Right cardiac atrium (tissue), 5 donors: ENCODE measurements around the gene LASP1. TPM values are rescaled to one million over a fixed set of nuclear protein-coding genes. Genes with fewer than 3 reads are reported as not detected.
A peak's percentile ranks its signal among the peaks of the same experiment; 100 is the strongest.
"Not testable (repeated sequence)": the region's sequence is repeated elsewhere in the genome, so short reads cannot be mapped to it uniquely, and the experiment has no call there.

Experiments
- ATAC-seq, 2 donors: fragments of 200-7000 bp; cut with Tn5 transposase; one replicate each; pipeline versions ENCODE4 v1.8.0 to v1.9.1; 2020; ENCODE audit warnings: moderate library complexity in 2 of 2, mild to moderate bottlenecking in 1 of 2
- DNase-seq, 3 donors: peaks; one replicate each; pipeline ENCODE4 v3.0.0-alpha.2; 2020
- H3K27ac ChIP-seq: one replicate; pipeline ENCODE4 v1.5.1; 2013; ENCODE audit warnings: mild to moderate bottlenecking, low read length, control low read depth, moderate library complexity
- H3K27me3 ChIP-seq: one replicate; pipeline ENCODE4 v1.6.1; 2013; ENCODE audit not compliant: control insufficient read depth, insufficient read depth
- H3K4me1 ChIP-seq: one replicate; pipeline ENCODE4 v1.6.1; 2013; ENCODE audit warnings: low read length; ENCODE audit not compliant: control insufficient read depth, insufficient read depth
- H3K4me3 ChIP-seq: one replicate; pipeline ENCODE4 v1.5.1; 2013; ENCODE audit warnings: low read length, control low read depth
- H3K9me3 ChIP-seq: one replicate; pipeline ENCODE4 v1.6.1; 2013; ENCODE audit warnings: low read length; ENCODE audit not compliant: control insufficient read depth
- whole genome bisulfite sequencing: extraction: QIAGEN DNeasy Blood & Tissue Kit; methylation state at CpG from one replicate; pipeline ENCODE4 v1.1.7; 2013; 5-methylcytosine and 5-hydroxymethylcytosine counted together
- intact Hi-C, 4 donors: fragments of 100-400 bp; cut with DNase I; formaldehyde crosslinking; loops; one replicate each; pipeline versions ENCODE4 v1.11.0 to v1.14.0; 2022 to 2023
- polyA plus RNA-seq: library from polyadenylated mRNA; stranded (reverse); fragments of 200-250 nt; gene quantifications from one replicate; pipeline ENCODE4 v1.2.3, GENCODE V29; 2013
- total RNA-seq, 4 donors: library from RNA; stranded (reverse); fragmentation: NEBNext Ultra II Directional; extraction: Animal tissue kit (Norgen Biotek cat#: 25700); gene quantifications; one replicate each; pipeline ENCODE4 v1.2.1, GENCODE V29; 2021
- donor health status: healthy with polysubstance abuse.
- donor health status: DM: no; HTN: yes; CAD: no.
- donor health status: DM: no; HTN: no; CAD: no.
- donor health status: DM: no; HTN: yes; CAD: no; lungs with severe emphysema.
- donor health status: DM: yes; HTN: yes; CAD: no.

LASP1 gene
- total and polyA plus RNA-seq, 5 donors: 23.8 to 39.6 (median 34.8) TPM

DNA sequence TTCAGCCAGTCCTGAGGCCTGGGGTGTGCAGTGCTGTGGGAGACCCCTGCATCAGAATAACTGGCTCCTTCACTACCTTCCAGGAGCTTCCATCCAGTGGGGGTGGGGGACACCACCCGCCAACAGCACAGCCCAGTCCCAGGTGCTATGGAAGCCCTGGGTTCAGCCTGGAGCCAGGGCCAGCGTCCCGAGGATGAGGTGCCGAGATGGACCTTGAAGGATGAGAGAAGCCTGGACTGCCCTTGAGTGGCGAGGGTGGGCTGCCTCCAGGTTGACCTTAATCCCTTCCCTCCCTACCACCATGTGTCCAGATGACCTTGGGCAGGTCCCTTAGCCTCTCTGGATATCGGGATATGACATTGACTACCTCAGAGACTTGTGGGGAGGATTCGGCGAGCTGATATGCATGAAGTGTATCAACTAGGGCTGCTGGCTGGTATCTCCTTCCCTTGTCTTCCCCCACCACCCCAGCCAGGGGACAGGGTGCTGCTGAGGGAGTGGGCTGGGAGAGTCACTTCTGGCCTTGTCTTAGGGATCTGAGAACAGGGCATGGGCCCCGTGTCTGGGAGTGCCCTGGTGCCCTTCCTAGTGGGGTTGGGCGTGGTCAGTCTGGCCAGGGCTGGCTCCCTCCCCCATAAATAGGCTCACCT is 41.3 kb downstream of the LASP1 start:
- ATAC-seq (no peak), DNase-seq (peak in 2 of 3 donors; percentile 18 to 41)
- 81% methylated on average over 10 of the region's 10 CpGs for WGBS
- Histone ChIP-seq H3K9me3 (no peaks in the 10 kb centered on the region), H3K27ac (no peak overlapping the region), H3K4me1 (peaks cover 15% of the 10 kb centered on the region), H3K4me3 (no peak overlapping the region), H3K27me3 (no peaks in the 10 kb centered on the region)
- intact Hi-C loops: no loop called here

DNA sequence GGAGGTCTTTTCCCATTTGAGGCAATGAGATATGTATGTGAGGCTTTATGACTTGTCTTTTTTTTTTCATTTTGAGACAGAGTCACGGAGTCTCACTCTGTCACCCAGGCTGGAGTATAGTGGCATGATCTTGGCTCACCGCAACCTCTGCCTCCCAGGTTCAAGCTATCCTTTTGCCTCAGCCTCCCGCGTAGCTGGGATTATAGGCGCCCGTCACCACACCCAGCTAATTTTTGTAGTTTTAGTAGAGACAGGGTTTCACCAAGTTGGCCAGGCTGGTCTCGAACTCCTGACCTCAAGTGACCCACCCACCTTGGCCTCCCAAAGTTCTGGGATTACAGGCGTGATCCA is 41.8 kb downstream of the LASP1 start:
- H3K9me3 ChIP-seq, H3K27ac ChIP-seq, ATAC-seq, H3K4me3 ChIP-seq, H3K27me3 ChIP-seq, intact Hi-C loops: not testable (repeated sequence)
- DNase-seq: peak in 2 of 3 donors; percentile 6 to 14
- 92% methylated on average over 8 of the region's 8 CpGs for WGBS
- peaks cover 13% of the 10 kb centered on the region for H3K4me1 ChIP-seq

DNA sequence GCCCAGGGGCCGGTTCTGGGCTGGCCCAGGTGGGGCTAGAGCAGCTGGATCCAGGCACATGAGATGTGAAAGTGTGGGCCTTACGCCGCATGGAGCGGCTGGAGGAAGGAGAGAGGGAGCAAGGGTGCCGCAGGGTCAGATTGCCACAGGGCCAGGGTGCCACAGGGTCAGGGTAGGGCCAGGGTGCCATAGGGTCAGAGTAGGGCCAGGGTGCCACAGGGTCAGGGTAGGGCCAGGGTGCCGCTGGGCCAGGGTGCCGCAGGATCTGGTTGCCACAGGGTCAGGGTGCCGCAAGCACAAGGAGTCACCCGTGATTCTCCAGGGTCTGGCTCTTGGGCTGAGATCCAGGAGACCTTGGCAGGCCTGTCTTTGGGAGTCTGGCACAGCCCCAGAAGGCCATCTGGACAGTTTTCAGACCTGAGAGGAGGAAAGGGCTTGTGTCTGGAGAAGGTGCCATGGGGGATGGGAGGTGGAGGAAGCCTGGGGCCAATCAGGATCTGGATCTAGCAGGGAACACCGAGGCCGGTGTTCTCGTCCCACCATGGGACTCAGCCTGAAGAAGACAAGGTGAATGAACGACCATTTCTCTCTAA is 42.5 kb downstream of the LASP1 start:
- ATAC-seq: peak; percentile 35 to 52
- Histone ChIP-seq H3K27me3 (no peaks in the 10 kb centered on the region), H3K4me1 (peaks cover 11% of the 10 kb centered on the region), H3K9me3 (no peaks in the 10 kb centered on the region), H3K4me3 (no peak overlapping the region), H3K27ac (no peak overlapping the region)
- DNase-seq: peak; percentile 77 to 88 (median 85)
- intact Hi-C loops: no loop called here
- 45% methylated on average over 13 of the region's 13 CpGs for WGBS

DNA sequence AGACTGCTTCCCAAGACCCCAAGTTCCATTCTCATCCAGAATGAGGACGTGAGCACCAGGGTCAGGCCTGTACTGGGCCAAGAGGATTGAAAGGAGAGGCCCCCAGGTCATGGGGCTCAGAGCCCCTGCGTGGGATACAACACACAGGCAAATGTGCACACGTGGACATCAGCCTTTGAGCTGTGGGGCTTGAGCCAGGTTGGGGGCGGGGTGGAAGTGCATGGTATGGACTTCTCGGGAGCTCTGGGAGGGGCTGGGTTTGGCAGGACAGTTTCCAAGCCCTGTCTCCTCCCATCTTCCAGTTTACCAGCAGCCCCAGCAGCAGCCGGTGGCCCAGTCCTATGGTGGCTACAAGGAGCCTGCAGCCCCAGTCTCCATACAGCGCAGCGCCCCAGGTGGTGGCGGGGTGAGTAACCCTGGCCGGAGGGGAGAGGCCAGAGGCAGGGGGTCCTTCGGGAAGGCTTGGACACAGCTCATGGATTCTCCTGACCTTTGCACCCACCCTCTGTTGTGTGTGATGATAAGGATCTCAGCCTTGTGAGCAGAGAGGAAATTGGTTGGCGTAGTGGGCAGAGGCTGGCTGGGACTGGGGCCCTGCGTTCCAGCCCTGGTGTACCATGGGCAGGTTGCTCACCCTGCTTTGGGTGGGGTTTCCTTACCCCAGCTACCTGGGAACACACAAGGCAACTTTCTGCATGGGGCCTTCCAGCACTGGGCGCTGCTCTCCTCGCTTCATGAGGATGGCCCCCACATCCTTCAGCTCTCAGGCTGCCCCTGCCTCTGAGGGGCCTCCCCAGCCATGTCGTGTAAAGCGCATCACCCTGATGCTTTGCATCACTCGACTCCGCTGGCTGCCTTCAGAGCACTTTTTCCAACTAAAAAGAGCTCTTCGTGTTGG is 45.1 kb downstream of the LASP1 start:
- ATAC-seq: no peak
- no peaks in the 10 kb centered on the region for H3K9me3 ChIP-seq
- H3K4me3 ChIP-seq: no peak overlapping the region
- 80% methylated on average over 20 of the region's 20 CpGs for WGBS
- peak in 2 of 3 donors; percentile 48 to 60 for DNase-seq
- H3K4me1 ChIP-seq: peaks cover 9% of the 10 kb centered on the region
- H3K27ac ChIP-seq: no peak overlapping the region
- intact Hi-C loops: no loop called here
- no peaks in the 10 kb centered on the region for H3K27me3 ChIP-seq

DNA sequence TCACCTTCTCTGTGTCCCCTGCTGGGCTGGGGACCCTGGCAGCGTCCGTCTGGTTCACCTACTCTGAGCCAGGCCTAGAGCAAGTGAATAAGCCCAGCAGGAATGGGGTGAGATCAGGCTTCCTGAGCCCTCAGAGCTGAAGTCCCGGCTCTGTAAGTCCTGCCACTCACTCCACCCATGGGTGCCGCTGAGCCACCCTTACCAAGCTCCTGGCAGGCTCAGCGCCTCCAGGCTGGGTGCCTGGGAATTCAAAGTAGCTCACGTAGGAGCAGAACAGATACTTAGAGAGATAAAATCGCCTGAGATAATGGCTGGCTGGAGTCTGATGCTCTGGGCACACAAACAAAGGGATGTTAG is 45.8 kb downstream of the LASP1 start:
- no peaks in the 10 kb centered on the region for H3K27me3 ChIP-seq
- WGBS: 87% methylated on average over 7 of the region's 7 CpGs
- DNase-seq (peak in 2 of 3 donors; percentile 14 to 30), ATAC-seq (no peak)
- intact Hi-C loops: no loop called here
- H3K27ac ChIP-seq: no peak overlapping the region
- no peaks in the 10 kb centered on the region for H3K9me3 ChIP-seq
- peaks cover 11% of the 10 kb centered on the region for H3K4me1 ChIP-seq
- H3K4me3 ChIP-seq: no peak overlapping the region

DNA sequence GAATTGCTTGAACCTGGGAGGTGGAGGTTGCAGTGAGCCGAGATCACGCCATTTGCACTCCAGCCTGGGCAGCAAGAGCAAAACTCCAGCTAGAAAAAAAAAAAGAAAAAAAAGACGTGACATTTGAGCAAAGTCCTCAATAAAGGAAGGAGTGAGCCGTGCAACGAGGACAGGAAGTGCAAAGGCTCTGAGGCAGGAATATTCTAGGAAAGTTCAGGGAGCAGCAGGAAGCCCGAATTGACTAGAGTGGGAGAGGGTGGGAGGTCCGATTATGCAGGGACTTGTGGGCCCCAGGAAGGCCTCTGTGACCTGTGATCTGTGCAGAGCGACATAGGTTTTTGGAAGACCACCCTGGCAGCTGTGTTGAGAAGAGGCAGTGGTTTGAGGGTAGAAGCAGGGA is 46.9 kb downstream of the LASP1 start:
- DNase-seq: peak in 1 of 3 donors; percentile 13

DNA sequence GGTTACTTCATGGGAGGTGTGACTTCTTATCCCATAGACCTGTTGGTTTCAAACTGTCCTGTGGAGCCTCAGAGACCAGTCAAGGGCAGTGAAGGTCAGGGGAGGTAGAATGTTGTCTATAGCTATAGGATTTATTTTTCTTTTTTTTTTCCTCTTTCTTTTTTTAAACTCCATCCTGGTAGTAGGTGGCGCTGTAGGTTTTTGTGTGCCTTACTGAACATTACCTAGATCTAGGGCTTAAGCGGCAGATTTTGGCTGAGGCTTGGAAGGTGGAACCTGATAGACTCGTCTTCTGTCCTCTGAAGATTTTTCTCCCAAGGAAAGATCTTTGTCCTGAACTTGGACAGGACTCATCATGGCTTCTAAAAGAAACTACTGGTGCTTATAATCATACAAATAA is 47.4 kb downstream of the LASP1 start:
- intact Hi-C loops: no loop called here
- peaks cover 19% of the 10 kb centered on the region for H3K4me1 ChIP-seq
- DNase-seq (no peak), ATAC-seq (no peak)
- H3K4me3 ChIP-seq: no peak overlapping the region
- H3K27me3 ChIP-seq: no peaks in the 10 kb centered on the region
- 95% methylated on average over 3 of the region's 3 CpGs for WGBS
- H3K9me3 ChIP-seq: no peaks in the 10 kb centered on the region
- H3K27ac ChIP-seq: no peak overlapping the region

More for the DNA sequence above, 46.9 kb downstream of the LASP1 start:
- H3K4me3 ChIP-seq: no peak overlapping the region
- H3K27me3 ChIP-seq: no peaks in the 10 kb centered on the region
- H3K27ac ChIP-seq: no peak overlapping the region
- peaks cover 18% of the 10 kb centered on the region for H3K4me1 ChIP-seq
- no peak for ATAC-seq
- intact Hi-C loops: no loop called here
- H3K9me3 ChIP-seq: no peaks in the 10 kb centered on the region
- 73% methylated on average over 8 of the region's 8 CpGs for WGBS

DNA sequence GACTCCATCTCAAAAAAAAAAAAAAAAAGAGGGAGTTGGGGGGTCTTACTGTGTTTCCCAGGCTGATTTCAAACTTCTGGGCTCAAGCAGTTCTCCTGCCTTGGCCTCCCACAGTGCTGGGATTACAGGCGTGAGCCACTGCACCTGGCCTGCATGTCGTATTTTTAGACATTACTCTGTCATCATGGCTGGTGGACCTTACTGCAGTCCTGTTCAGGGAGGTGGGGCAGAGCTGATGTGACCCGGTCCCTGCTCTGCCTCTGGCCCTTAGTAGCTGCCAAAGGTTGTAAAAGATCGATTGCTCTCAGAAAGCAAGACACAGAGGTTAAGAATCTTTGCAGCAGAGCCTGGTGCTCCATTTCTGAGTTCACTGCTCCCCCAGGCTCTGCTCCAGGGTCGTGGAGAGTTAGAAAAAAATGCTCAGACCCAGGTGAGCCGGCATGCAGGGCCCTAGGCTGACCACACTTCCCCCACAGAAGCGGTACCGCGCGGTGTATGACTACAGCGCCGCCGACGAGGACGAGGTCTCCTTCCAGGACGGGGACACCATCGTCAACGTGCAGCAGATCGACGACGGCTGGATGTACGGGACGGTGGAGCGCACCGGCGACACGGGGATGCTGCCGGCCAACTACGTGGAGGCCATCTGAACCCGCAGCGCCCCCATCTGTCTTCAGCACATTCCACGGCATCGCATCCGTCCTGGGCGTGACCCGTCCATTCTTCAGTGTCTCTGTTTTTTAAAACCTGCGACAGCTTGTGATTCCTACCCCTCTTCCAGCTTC is 48.5 kb downstream of the LASP1 start:
- peak in 2 of 3 donors; percentile 45 to 56 for DNase-seq
- intact Hi-C loops: no loop called here
- H3K27ac ChIP-seq: no peak overlapping the region

DNA sequence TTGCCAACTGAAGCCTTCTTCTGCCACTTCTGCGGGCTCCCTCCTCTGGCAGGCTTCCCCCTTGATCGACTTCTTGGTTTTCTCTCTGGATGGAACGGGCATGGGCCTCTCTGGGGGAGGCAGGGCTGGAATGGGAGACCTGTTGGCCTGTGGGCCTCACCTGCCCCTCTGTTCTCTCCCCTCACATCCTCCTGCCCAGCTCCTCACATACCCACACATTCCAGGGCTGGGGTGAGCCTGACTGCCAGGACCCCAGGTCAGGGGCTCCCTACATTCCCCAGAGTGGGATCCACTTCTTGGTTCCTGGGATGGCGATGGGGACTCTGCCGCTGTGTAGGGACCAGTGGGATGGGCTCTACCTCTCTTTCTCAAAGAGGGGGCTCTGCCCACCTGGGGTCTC is 49.1 kb downstream of the LASP1 start:
- Histone ChIP-seq H3K4me1 (peaks cover 20% of the 10 kb centered on the region), H3K27ac (no peak overlapping the region)
- ATAC-seq: no peak

More for the DNA sequence above, 48.5 kb downstream of the LASP1 start:
- ATAC-seq: no peak
- Histone ChIP-seq H3K27me3 (no peaks in the 10 kb centered on the region), H3K4me1 (peaks cover 20% of the 10 kb centered on the region), H3K4me3 (no peak overlapping the region), H3K9me3 (no peaks in the 10 kb centered on the region)
- 80% methylated on average over 37 of the region's 37 CpGs for WGBS

DNA sequence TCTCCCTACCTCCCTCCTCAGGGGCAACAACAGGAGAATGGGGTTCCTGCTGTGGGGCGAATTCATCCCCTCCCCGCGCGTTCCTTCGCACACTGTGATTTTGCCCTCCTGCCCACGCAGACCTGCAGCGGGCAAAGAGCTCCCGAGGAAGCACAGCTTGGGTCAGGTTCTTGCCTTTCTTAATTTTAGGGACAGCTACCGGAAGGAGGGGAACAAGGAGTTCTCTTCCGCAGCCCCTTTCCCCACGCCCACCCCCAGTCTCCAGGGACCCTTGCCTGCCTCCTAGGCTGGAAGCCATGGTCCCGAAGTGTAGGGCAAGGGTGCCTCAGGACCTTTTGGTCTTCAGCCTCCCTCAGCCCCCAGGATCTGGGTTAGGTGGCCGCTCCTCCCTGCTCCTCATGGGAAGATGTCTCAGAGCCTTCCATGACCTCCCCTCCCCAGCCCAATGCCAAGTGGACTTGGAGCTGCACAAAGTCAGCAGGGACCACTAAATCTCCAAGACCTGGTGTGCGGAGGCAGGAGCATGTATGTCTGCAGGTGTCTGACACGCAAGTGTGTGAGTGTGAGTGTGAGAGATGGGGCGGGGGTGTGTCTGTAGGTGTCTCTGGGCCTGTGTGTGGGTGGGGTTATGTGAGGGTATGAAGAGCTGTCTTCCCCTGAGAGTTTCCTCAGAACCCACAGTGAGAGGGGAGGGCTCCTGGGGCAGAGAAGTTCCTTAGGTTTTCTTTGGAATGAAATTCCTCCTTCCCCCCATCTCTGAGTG is 49.6 kb downstream of the LASP1 start:
- no peak overlapping the region for H3K27ac ChIP-seq

More for the DNA sequence above, 49.1 kb downstream of the LASP1 start:
- DNase-seq: peak in 1 of 3 donors; percentile 32
- Histone ChIP-seq H3K4me3 (no peak overlapping the region), H3K9me3 (no peaks in the 10 kb centered on the region), H3K27me3 (no peaks in the 10 kb centered on the region)
- WGBS: 85% methylated on average over 5 of the region's 5 CpGs
- intact Hi-C loops: no loop called here

More for the DNA sequence above, 49.6 kb downstream of the LASP1 start:
- intact Hi-C loops: no loop called here
- H3K27me3 ChIP-seq: no peaks in the 10 kb centered on the region
- H3K4me1 ChIP-seq: peaks cover 20% of the 10 kb centered on the region
- H3K9me3 ChIP-seq: no peaks in the 10 kb centered on the region
- ATAC-seq (no peak), DNase-seq (peak in 2 of 3 donors; percentile 30 to 31)
- H3K4me3 ChIP-seq: no peak overlapping the region
- WGBS: 91% methylated on average over 16 of the region's 16 CpGs
